ENCODE data around the gene SOX8. TPM values are rescaled to one million over a fixed set of nuclear protein-coding genes. Genes with fewer than 3 reads are reported as not detected.
A peak's percentile ranks its signal among the peaks of the same experiment; 100 is the strongest.

The SOX8 gene
- total RNA-seq, 1 donor from 2014 or later = 0.75 TPM

- peaks cover 7% of the 10 kb centered on the region for H3K9me3 ChIP-seq (ENCODE audit: low read depth)
- DNase-seq (ENCODE audit: low spot score) = no peak
- no peak overlapping the region for H3K4me2 ChIP-seq
- no peak overlapping the region for H3K9ac ChIP-seq
- no peaks in the 10 kb centered on the region for H3K4me1 ChIP-seq
- H3K27ac Mint-ChIP-seq = peak overlapping the region; percentile 50
- no peaks in the 10 kb centered on the region for H3K36me3 ChIP-seq
- no peak overlapping the region for H3K27ac ChIP-seq
- no peaks in the 10 kb centered on the region for H3F3A ChIP-seq (ENCODE audit: low read depth)
- no peak overlapping the region for H3K4me3 Mint-ChIP-seq
- peaks cover 5% of the 10 kb centered on the region for H3K27me3 ChIP-seq
- no peaks in the 10 kb centered on the region for H3K79me2 ChIP-seq (ENCODE audit: low read depth)
- H3K36me3 Mint-ChIP-seq = no peaks in the 10 kb centered on the region
- peaks cover 4% of the 10 kb centered on the region for H3K9me3 Mint-ChIP-seq
- no peaks in the 10 kb centered on the region for H4K20me1 ChIP-seq (ENCODE audit: low read depth)
- H3K4me3 ChIP-seq = no peak overlapping the region
- TF ChIP-seq CTCF (IDR thresholded peaks at IDR 0.05) (no peak), EZH2 (IDR thresholded peaks at IDR 0.05) (no peak), EZH2phosphoT487 (IDR thresholded peaks at IDR 0.05) (no peak)
- peaks cover 20% of the 10 kb centered on the region for H3K4me1 Mint-ChIP-seq
- H2AFZ ChIP-seq (replicated peaks) = no peak overlapping the region
- peaks cover 16% of the 10 kb centered on the region for H3K27me3 Mint-ChIP-seq (ENCODE audit: insufficient read depth, low read depth)
These were observed 9.8 kb downstream of the SOX8 start for GRCh38 chr16:991345-991744.

GRCh38 chr16:991773-992172 lies 10.2 kb downstream of the SOX8 start:
- Histone ChIP-seq H2AFZ (replicated peaks) (no peak overlapping the region), H3K27ac (no peak overlapping the region), H3K9me3 (ENCODE audit: low read depth) (peaks cover 7% of the 10 kb centered on the region), H3F3A (ENCODE audit: low read depth) (no peaks in the 10 kb centered on the region), H3K36me3 (no peaks in the 10 kb centered on the region), H3K27me3 (peaks cover 10% of the 10 kb centered on the region), H3K4me3 (no peak overlapping the region), H3K79me2 (ENCODE audit: low read depth) (no peaks in the 10 kb centered on the region), H4K20me1 (ENCODE audit: low read depth) (no peaks in the 10 kb centered on the region), H3K4me2 (no peak overlapping the region), H3K4me1 (peaks cover under 1% of the 10 kb centered on the region), H3K9ac (no peak overlapping the region)
- Mint-ChIP-seq H3K27me3 (ENCODE audit: insufficient read depth, low read depth) (peaks cover 18% of the 10 kb centered on the region), H3K27ac (no peak overlapping the region), H3K4me1 (peaks cover 24% of the 10 kb centered on the region), H3K9me3 (peaks cover 4% of the 10 kb centered on the region), H3K36me3 (no peaks in the 10 kb centered on the region), H3K4me3 (no peak overlapping the region)
- no peak for DNase-seq (ENCODE audit: low spot score)
- TF ChIP-seq CTCF (IDR thresholded peaks at IDR 0.05) (no peak), EZH2 (IDR thresholded peaks at IDR 0.05) (no peak), EZH2phosphoT487 (IDR thresholded peaks at IDR 0.05) (no peak)

GRCh38 chr16:993731-994130 lies 12.2 kb downstream of the SOX8 start:
- TF ChIP-seq EZH2 (IDR thresholded peaks at IDR 0.05) (no peak), EZH2phosphoT487 (IDR thresholded peaks at IDR 0.05) (no peak), CTCF (IDR thresholded peaks at IDR 0.05) (no peak)
- H3K36me3 ChIP-seq = no peaks in the 10 kb centered on the region
- H2AFZ ChIP-seq (replicated peaks) = no peak overlapping the region
- H3K4me1 ChIP-seq = peaks cover 10% of the 10 kb centered on the region
- H3K9ac ChIP-seq = no peak overlapping the region
- no peaks in the 10 kb centered on the region for H3K79me2 ChIP-seq (ENCODE audit: low read depth)
- H3K27ac Mint-ChIP-seq = no peak overlapping the region
- peaks cover 18% of the 10 kb centered on the region for H3K27me3 Mint-ChIP-seq (ENCODE audit: insufficient read depth, low read depth)
- H3K4me3 Mint-ChIP-seq = no peak overlapping the region
- peaks cover 7% of the 10 kb centered on the region for H3K9me3 ChIP-seq (ENCODE audit: low read depth)
- H3K4me2 ChIP-seq = no peak overlapping the region
- H3K36me3 Mint-ChIP-seq = no peaks in the 10 kb centered on the region
- H3K9me3 Mint-ChIP-seq = peaks cover 4% of the 10 kb centered on the region
- no peaks in the 10 kb centered on the region for H3F3A ChIP-seq (ENCODE audit: low read depth)
- peaks cover 21% of the 10 kb centered on the region for H3K27me3 ChIP-seq
- peaks cover 34% of the 10 kb centered on the region for H3K4me1 Mint-ChIP-seq
- no peaks in the 10 kb centered on the region for H4K20me1 ChIP-seq (ENCODE audit: low read depth)
- no peak overlapping the region for H3K4me3 ChIP-seq
- DNase-seq (ENCODE audit: low spot score) = no peak
- no peak overlapping the region for H3K27ac ChIP-seq

All from neural progenitor cell (in vitro differentiated cells).